Neutrophil (primary cell): Measurements from ENCODE around the gene KRTAP1-4.

Experiments used
- H3K27ac ChIP-seq: fragments of 200-600 bp; sonication (generic); 2 replicates; pipeline ENCODE4 v1.5.1; 2016; ENCODE audit warnings: mild to moderate bottlenecking, moderate library complexity
- H3K27me3 ChIP-seq: fragments of 200-600 bp; sonication (generic); 2 replicates; pipeline ENCODE4 v1.6.0; 2016; ENCODE audit warnings: mild to moderate bottlenecking
- H3K36me3 ChIP-seq: fragments of 200-600 bp; sonication (generic); 2 replicates; pipeline ENCODE4 v1.5.1; 2017
- H3K4me1 ChIP-seq, 2 experiments: fragments of 200-600 bp in 1 of 2; sonication (generic) in 1 of 2; 1 replicate in 1 of 2; 2 replicates in 1 of 2; pipeline versions ENCODE4 v1.5.1 to v1.6.1; 2013 to 2016; ENCODE audit warnings: low read depth in 1 of 2, low read length in 1 of 2, mild to moderate bottlenecking in 1 of 2, moderate library complexity in 1 of 2; ENCODE audit not compliant: control insufficient read depth in 1 of 2, insufficient read depth in 1 of 2
- H3K4me3 ChIP-seq, 2 experiments: fragments of 200-600 bp in 1 of 2; sonication (generic) in 1 of 2; 1 replicate in 1 of 2; 2 replicates in 1 of 2; pipeline ENCODE4 v1.5.1; 2013 to 2016; ENCODE audit warnings: low read depth in 1 of 2, low read length in 1 of 2, mild to moderate bottlenecking in 1 of 2, moderate library complexity in 1 of 2
- H3K9me3 ChIP-seq: fragments of 200-600 bp; sonication (generic); 2 replicates; pipeline ENCODE4 v1.5.1; 2016
- TF ChIP-seq, protein P1 (sequence below): fragments of 200-600 bp; sonication (generic); IDR thresholded peaks from 2 replicates; pipeline ENCODE4 v1.5.1; 2016; ENCODE audit warnings: antibody characterized with exemption

Gene KRTAP1-4

DNA sequence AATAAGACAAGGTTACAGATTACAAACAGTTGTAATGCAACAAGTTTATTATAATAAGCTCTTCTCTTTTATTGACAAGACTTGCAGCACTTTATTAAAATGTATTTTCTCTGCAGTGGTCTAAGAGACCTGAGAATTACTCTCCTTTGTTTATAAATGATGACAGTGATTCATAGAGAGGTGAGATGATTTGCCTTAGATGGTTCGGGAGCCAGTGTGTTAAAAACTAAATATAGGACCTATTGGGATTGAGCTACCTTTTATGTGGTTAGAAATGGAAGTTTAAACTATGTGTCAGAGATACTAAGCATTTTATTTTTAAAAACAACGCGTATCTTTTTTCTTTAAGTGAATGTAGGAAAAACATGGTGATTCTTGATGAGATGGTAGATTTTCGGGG lies 33.2 kb downstream of the KRTAP1-4 start:
- no peak overlapping the region for H3K27ac ChIP-seq
- TF ChIP-seq, protein P1, sequence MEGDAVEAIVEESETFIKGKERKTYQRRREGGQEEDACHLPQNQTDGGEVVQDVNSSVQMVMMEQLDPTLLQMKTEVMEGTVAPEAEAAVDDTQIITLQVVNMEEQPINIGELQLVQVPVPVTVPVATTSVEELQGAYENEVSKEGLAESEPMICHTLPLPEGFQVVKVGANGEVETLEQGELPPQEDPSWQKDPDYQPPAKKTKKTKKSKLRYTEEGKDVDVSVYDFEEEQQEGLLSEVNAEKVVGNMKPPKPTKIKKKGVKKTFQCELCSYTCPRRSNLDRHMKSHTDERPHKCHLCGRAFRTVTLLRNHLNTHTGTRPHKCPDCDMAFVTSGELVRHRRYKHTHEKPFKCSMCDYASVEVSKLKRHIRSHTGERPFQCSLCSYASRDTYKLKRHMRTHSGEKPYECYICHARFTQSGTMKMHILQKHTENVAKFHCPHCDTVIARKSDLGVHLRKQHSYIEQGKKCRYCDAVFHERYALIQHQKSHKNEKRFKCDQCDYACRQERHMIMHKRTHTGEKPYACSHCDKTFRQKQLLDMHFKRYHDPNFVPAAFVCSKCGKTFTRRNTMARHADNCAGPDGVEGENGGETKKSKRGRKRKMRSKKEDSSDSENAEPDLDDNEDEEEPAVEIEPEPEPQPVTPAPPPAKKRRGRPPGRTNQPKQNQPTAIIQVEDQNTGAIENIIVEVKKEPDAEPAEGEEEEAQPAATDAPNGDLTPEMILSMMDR, result no peak
- no peak overlapping the region for H3K4me3 ChIP-seq
- peaks cover 56% of the 10 kb centered on the region for H3K27me3 ChIP-seq
- no peaks in the 10 kb centered on the region for H3K9me3 ChIP-seq
- no peaks in the 10 kb centered on the region for H3K36me3 ChIP-seq
- H3K4me1 ChIP-seq, result no peaks in the 10 kb centered on the region

DNA sequence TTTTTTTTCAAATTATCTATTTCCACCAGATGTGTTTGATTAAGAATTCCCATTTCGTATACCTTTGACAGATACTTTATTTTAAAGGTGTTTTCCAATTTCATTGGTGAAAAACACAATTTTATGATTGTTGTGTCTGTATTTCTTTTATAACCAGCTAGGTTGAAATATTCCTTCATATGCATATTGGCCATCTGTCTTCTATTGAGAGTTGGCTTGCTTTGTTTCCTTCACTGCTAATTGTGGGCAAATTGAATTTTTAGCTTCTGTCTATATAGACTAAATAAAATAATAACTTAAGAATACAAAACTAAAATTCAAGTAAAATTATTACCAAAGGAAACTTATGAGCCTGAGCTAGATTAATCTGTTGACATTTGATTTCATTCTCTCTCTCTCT lies 34.9 kb downstream of the KRTAP1-4 start:
- no peaks in the 10 kb centered on the region for H3K36me3 ChIP-seq
- H3K4me3 ChIP-seq, result no peak overlapping the region
- H3K4me1 ChIP-seq, result no peaks in the 10 kb centered on the region
- peaks cover 53% of the 10 kb centered on the region for H3K27me3 ChIP-seq
- H3K27ac ChIP-seq, result no peak overlapping the region
- H3K9me3 ChIP-seq, result no peaks in the 10 kb centered on the region
- TF ChIP-seq, protein P1, result no peak

DNA sequence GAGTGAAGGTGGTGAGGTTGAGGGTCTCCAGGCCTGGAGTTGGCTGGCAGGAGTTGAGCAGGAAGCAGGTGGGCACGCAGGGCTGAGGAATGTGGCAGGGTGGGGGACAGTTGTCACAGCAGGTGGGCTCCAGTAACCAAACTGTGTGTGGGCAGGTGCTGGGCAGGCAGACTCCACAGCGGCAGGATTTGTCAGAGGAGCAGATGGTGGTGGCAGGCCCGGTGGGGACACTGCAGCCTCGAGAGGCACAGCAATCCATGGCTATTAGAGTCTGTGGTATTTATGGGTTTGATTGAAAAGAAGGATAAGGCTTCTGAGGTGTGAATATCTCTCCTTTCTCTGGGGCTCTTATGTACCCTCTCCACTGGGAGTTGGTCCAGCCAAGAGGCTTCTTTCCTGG lies 36.2 kb downstream of the KRTAP1-4 start, which contains the start of gene KRTAP3-3:
Gene KRTAP3-3, minus strand, starts transcription at position 326 of the 400 bp plus-strand sequence. Its CDS starts 67 bp downstream, at position 259.
- H3K27me3 ChIP-seq, result peaks cover 47% of the 10 kb centered on the region
- TF ChIP-seq, protein P1, result no peak
- no peak within 1 kb of the TSS for H3K27ac ChIP-seq
- H3K4me3 ChIP-seq, result no peak within 1 kb of the TSS
- no peaks in the 10 kb centered on the region for H3K4me1 ChIP-seq
- no peaks in the 10 kb centered on the region for H3K36me3 ChIP-seq
- H3K9me3 ChIP-seq, result no peaks in the 10 kb centered on the region

DNA sequence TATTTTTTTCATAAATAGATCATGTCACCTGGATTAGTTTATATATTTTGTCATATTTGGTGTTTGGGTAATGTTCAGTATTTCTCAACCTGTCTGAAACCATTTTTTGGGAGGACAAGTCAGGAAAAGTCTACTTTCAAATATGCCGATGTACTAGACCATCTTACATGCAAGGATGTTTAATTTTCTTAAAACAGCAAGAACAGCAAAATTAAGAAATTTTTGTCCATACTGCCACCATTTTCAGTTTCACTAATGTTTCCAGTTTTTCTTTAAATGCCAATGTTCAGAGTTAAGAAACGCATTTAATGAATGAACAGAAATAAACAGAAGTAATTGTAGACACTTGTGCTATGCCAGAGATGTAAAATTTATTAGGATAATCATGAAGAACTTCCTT lies 36.9 kb downstream of the KRTAP1-4 start:
- Histone ChIP-seq H3K36me3 (no peaks in the 10 kb centered on the region), H3K4me1 (peaks cover 0 to 1% of the 10 kb centered on the region in 2 experiments), H3K4me3 (no peak overlapping the region), H3K9me3 (no peaks in the 10 kb centered on the region), H3K27me3 (peaks cover 42% of the 10 kb centered on the region), H3K27ac (no peak overlapping the region)
- TF ChIP-seq, protein P1, result no peak

DNA sequence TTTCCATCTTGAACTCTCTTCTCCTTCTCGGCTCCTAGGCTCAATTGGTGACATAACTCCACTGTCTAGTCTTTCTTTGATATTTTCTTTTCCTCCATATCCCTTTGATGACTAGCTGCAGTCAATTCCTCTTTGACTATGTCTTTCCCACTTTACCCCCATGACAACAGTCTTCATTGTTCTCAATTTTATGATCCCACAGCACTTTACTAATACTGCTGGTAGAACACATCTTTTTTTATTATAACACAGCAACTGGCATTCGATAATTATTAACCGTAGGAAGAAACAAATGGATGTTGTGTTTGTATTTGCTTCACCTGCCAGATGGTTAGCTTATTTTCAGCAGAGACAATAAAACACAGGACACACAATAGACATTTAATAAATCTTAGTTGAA lies 37.3 kb downstream of the KRTAP1-4 start:
- Histone ChIP-seq H3K4me3 (no peak overlapping the region), H3K4me1 (peaks cover 0 to 5% of the 10 kb centered on the region in 2 experiments), H3K27me3 (peaks cover 37% of the 10 kb centered on the region), H3K27ac (no peak overlapping the region), H3K9me3 (no peaks in the 10 kb centered on the region), H3K36me3 (no peaks in the 10 kb centered on the region)
- TF ChIP-seq, protein P1, result no peak

DNA sequence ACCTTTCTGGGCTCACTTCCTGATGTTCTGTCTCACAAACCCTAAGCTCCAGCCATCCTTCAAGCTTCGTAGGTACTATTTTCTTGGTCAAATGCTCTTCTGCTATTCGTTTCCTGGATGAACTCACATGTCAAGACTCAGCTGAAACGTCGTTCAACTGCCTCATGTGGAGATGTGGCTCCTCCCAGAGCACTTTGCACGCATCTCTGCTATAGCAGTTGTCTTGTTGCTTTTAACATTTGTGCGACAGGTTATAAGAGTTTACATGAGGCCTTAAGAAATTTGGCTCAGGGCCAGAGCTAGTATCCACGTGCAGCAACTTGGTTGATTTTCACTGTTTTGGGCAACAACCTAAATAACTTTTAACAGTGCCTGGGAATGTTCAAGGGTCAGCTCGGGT lies 43.1 kb downstream of the KRTAP1-4 start:
- H3K4me1 ChIP-seq, result peaks cover 5 to 14% of the 10 kb centered on the region in 2 experiments
- peak overlapping the region; percentile 64 for H3K27ac ChIP-seq
- no peaks in the 10 kb centered on the region for H3K36me3 ChIP-seq
- TF ChIP-seq, protein P1, result no peak
- no peaks in the 10 kb centered on the region for H3K9me3 ChIP-seq
- H3K4me3 ChIP-seq, result no peak overlapping the region
- H3K27me3 ChIP-seq, result peaks cover 38% of the 10 kb centered on the region
